Neural progenitor cell (in vitro differentiated cells): ENCODE results near the gene TMEM165. TPM values are rescaled to one million over a fixed set of nuclear protein-coding genes. Genes with fewer than 3 reads are reported as not detected.
A peak's percentile ranks its signal among the peaks of the same experiment; 100 is the strongest.

ENCODE experiments used
- DNase-seq: peaks from one replicate; pipeline ENCODE4 v3.0.0-alpha.2; 2016; ENCODE audit warnings: low spot score
- H2AFZ ChIP-seq: fragments of 200-600 bp; sonication (generic); replicated peaks from 2 replicates; pipeline ENCODE4 v1.6.1; 2016; ENCODE audit warnings: antibody characterized with exemption
- H3F3A ChIP-seq: fragments of 200-600 bp; sonication (generic); 2 replicates; pipeline ENCODE4 v1.6.1; 2016; ENCODE audit warnings: antibody characterized with exemption, low read depth
- H3K27ac ChIP-seq: fragments of 200-600 bp; sonication (generic); 2 replicates; pipeline ENCODE4 v1.5.1; 2016; ENCODE audit warnings: mild to moderate bottlenecking
- H3K27me3 ChIP-seq: fragments of 200-600 bp; sonication (generic); 2 replicates; pipeline ENCODE4 v1.6.1; 2016; ENCODE audit warnings: mild to moderate bottlenecking, moderate library complexity
- H3K36me3 ChIP-seq: fragments of 200-600 bp; sonication (generic); 2 replicates; pipeline ENCODE4 v1.5.1; 2016
- H3K4me1 ChIP-seq: fragments of 200-600 bp; sonication (generic); 2 replicates; pipeline ENCODE4 v1.6.1; 2016; ENCODE audit warnings: mixed run types
- H3K4me2 ChIP-seq: fragments of 200-600 bp; sonication (generic); 2 replicates; pipeline ENCODE4 v1.6.1; 2016
- H3K4me3 ChIP-seq: fragments of 200-600 bp; sonication (generic); 2 replicates; pipeline ENCODE4 v1.5.1; 2016
- H3K79me2 ChIP-seq: fragments of 200-600 bp; sonication (generic); 2 replicates; pipeline ENCODE4 v1.6.1; 2016; ENCODE audit warnings: low read depth
- H3K9ac ChIP-seq: fragments of 200-600 bp; sonication (generic); 2 replicates; pipeline ENCODE4 v1.6.1; 2016
- H3K9me3 ChIP-seq: fragments of 200-600 bp; sonication (generic); 2 replicates; pipeline ENCODE4 v1.5.1; 2016; ENCODE audit warnings: low read depth
- H4K20me1 ChIP-seq: fragments of 200-600 bp; sonication (generic); 2 replicates; pipeline ENCODE4 v1.6.1; 2016; ENCODE audit warnings: low read depth
- H3K27ac Mint-ChIP-seq: 3 replicates; pipeline ENCODE4 v1.8.0; 2021; ENCODE audit warnings: mixed read lengths
- H3K27me3 Mint-ChIP-seq: 2 replicates; pipeline ENCODE4 v1.8.0; 2022; ENCODE audit warnings: low read depth, mild to moderate bottlenecking, inconsistent platforms, moderate library complexity, mixed read lengths; ENCODE audit not compliant: insufficient read depth
- H3K36me3 Mint-ChIP-seq: 3 replicates; pipeline ENCODE4 v1.8.0; 2021; ENCODE audit warnings: mixed read lengths
- H3K4me1 Mint-ChIP-seq: 3 replicates; pipeline ENCODE4 v1.8.0; 2021; ENCODE audit warnings: mixed read lengths
- H3K4me3 Mint-ChIP-seq: 3 replicates; pipeline ENCODE4 v1.8.0; 2021; ENCODE audit warnings: mild to moderate bottlenecking, moderate library complexity, mixed read lengths
- H3K9me3 Mint-ChIP-seq: 3 replicates; pipeline ENCODE4 v1.8.0; 2020; ENCODE audit warnings: mixed read lengths
- CTCF ChIP-seq: fragments of 200-600 bp; sonication (generic); IDR thresholded peaks from 2 replicates; pipeline ENCODE4 v1.5.1; 2017; ENCODE audit warnings: antibody characterized with exemption, mild to moderate bottlenecking
- EZH2 ChIP-seq: fragments of 200-600 bp; sonication (generic); IDR thresholded peaks from 2 replicates; pipeline ENCODE4 v1.6.1; 2017; ENCODE audit warnings: antibody characterized with exemption, mild to moderate bottlenecking, moderate library complexity
- EZH2phosphoT487 ChIP-seq: fragments of 200-600 bp; sonication (generic); IDR thresholded peaks from 2 replicates; pipeline ENCODE4 v1.6.1; 2017; ENCODE audit warnings: antibody characterized with exemption
- total RNA-seq: library from RNA; depleted of rRNA; stranded (reverse); fragments of >200 nt; gene quantifications from 2 replicates; pipeline ENCODE4 v1.2.3, GENCODE V29; 2015; ENCODE audit warnings: low replicate concordance

TMEM165 gene
- total RNA-seq, 1 donor from 2014 or later = 110 TPM

GRCh38 chr4:55407764-55408163, 12.0 kb downstream of the TMEM165 start:
- Histone ChIP-seq H3K36me3 (no peaks in the 10 kb centered on the region), H3F3A (peaks cover 8% of the 10 kb centered on the region), H4K20me1 (peaks cover 55% of the 10 kb centered on the region), H3K4me1 (peaks cover 11% of the 10 kb centered on the region), H3K27ac (no peak overlapping the region), H3K4me3 (no peak overlapping the region), H3K9ac (no peak overlapping the region), H3K4me2 (no peak overlapping the region), H3K9me3 (no peaks in the 10 kb centered on the region), H3K27me3 (no peaks in the 10 kb centered on the region), H2AFZ (no peak overlapping the region), H3K79me2 (peaks cover 99% of the 10 kb centered on the region)
- Mint-ChIP-seq H3K27ac (no peak overlapping the region), H3K4me3 (no peak overlapping the region), H3K9me3 (no peaks in the 10 kb centered on the region), H3K4me1 (no peaks in the 10 kb centered on the region), H3K36me3 (peaks cover 33% of the 10 kb centered on the region), H3K27me3 (peaks cover 4% of the 10 kb centered on the region)
- DNase-seq = no peak
- TF ChIP-seq EZH2 = no peak
- no peak for TF ChIP-seq CTCF
- TF ChIP-seq EZH2phosphoT487 = no peak

- peaks cover 58% of the 10 kb centered on the region for H4K20me1 ChIP-seq
- H3K9ac ChIP-seq = no peak overlapping the region
Measured at GRCh38 chr4:55409468-55410171, 13.9 kb downstream of the TMEM165 start.

GRCh38 chr4:55410431-55410830, 14.7 kb downstream of the TMEM165 start:
- Histone ChIP-seq H3K4me2 (no peak overlapping the region), H3K4me1 (peaks cover 11% of the 10 kb centered on the region), H3K27ac (no peak overlapping the region), H3F3A (peaks cover 8% of the 10 kb centered on the region), H3K9ac (no peak overlapping the region), H3K36me3 (no peaks in the 10 kb centered on the region), H3K4me3 (no peak overlapping the region), H2AFZ (no peak overlapping the region), H4K20me1 (peaks cover 59% of the 10 kb centered on the region), H3K27me3 (no peaks in the 10 kb centered on the region), H3K79me2 (peaks cover 99% of the 10 kb centered on the region), H3K9me3 (no peaks in the 10 kb centered on the region)
- Mint-ChIP-seq H3K9me3 (no peaks in the 10 kb centered on the region), H3K4me1 (no peaks in the 10 kb centered on the region), H3K27me3 (peaks cover 2% of the 10 kb centered on the region), H3K4me3 (no peak overlapping the region), H3K36me3 (peaks cover 20% of the 10 kb centered on the region), H3K27ac (no peak overlapping the region)
- no peak for DNase-seq
- TF ChIP-seq EZH2phosphoT487 (no peak), EZH2 (no peak), CTCF (no peak)

More at GRCh38 chr4:55409468-55410171, 13.9 kb downstream of the TMEM165 start:
- H3K27ac Mint-ChIP-seq = peak overlapping the region; percentile 32
- peak; percentile 62 for DNase-seq
- no peak overlapping the region for H3K4me2 ChIP-seq
- no peak overlapping the region for H3K4me3 ChIP-seq
- H3K9me3 Mint-ChIP-seq = no peaks in the 10 kb centered on the region
- TF ChIP-seq EZH2 (no peak), CTCF (peak; percentile 54)
- peaks cover 26% of the 10 kb centered on the region for H3K36me3 Mint-ChIP-seq
- peaks cover 99% of the 10 kb centered on the region for H3K79me2 ChIP-seq
- H2AFZ ChIP-seq = no peak overlapping the region
- H3K27me3 Mint-ChIP-seq = peaks cover 4% of the 10 kb centered on the region
- H3K4me3 Mint-ChIP-seq = no peak overlapping the region
- peaks cover 11% of the 10 kb centered on the region for H3K4me1 ChIP-seq
- no peaks in the 10 kb centered on the region for H3K27me3 ChIP-seq
- H3K36me3 ChIP-seq = no peaks in the 10 kb centered on the region
- no peaks in the 10 kb centered on the region for H3K4me1 Mint-ChIP-seq
- peaks cover 8% of the 10 kb centered on the region for H3F3A ChIP-seq
- H3K9me3 ChIP-seq = no peaks in the 10 kb centered on the region
- H3K27ac ChIP-seq = no peak overlapping the region
